NCI-H2081 (cell line): ENCODE results near the gene YKT6.

Source experiments
- DNase-seq, 2 experiments: peaks; one replicate each; lab custom pipeline; 2025; lab: John Stamatoyannopoulos, UW

Gene YKT6

DNA sequence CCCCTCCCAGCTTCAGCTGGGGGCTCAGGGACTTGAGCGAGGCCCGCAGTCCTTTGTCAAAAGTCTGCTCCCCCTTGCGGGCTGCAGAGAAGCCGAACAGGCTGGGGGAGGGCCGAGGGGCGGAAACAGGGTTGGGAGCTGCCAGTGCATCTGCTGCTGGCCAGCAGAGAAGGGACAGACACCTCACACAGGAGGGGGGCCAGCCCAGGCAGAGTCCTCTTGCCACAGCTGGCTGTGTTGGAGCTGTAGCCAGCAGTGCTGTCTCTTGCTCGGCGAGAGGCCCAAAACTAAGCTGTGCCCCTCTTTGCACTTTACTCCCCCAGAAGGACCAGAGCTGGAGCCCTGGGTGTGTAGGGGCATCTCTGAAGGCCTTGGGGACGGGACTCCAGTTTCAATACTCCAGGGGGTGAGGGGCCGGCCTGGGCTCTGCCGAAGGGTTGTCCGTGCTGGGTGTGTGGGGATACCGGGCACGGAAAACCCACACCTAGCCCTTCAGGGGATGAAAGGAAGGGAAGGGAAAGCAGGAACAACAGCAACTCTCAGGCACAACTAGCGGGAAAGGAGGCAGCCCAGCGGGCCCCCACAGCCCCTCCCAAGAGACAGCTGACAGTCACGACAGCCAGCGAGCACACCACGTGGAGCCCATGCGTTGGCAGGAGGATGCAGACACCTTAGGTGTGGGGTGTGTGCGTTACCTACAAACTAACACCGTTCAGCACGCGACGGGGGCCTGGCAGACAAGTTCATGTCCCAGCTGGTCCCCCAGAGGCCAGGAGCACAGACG, 17.8 kb downstream of the YKT6 start:
- no peak for DNase-seq

DNA sequence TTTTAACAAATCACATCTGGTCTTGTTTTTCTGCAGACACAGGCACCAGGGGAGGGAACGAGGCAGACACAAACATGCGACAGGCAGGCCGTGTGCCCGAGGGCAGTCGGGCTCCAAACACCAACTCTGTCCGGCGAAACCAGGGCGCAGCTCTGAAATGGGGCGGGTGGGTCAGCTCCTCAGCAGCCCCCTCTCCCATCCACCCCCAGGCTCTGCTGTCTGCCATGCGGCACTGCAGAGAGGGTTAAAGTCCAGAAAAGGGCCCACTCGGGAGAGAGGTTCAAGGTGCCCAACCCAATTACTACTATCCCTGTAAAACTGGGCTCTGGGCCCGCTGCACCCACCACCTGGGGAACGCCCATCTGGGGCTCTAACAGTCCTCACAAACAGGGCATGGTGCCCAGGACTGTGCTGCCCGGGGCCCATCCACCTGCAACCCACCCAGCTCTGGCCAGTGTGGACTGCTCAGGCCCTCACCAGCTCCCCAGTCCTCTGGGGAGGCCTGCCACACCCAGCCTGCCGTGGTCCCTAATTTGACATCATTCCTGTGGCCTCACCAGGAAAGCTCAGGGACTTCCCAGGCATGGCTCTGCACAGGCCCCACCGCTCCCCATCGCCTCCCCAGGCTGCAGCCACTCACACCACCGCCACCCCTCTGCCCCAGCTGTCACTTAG, 18.7 kb downstream of the YKT6 start:
- DNase-seq: no peak

GRCh38 chr7:44220046-44220357, 19.2 kb downstream of the YKT6 start:
- no peak for DNase-seq

- DNase-seq: no peak
Measured at GRCh38 chr7:44220358-44221112, 19.8 kb downstream of the YKT6 start.

- no peak for DNase-seq
Measured at GRCh38 chr7:44221231-44221791, 20.5 kb downstream of the YKT6 start.

DNA sequence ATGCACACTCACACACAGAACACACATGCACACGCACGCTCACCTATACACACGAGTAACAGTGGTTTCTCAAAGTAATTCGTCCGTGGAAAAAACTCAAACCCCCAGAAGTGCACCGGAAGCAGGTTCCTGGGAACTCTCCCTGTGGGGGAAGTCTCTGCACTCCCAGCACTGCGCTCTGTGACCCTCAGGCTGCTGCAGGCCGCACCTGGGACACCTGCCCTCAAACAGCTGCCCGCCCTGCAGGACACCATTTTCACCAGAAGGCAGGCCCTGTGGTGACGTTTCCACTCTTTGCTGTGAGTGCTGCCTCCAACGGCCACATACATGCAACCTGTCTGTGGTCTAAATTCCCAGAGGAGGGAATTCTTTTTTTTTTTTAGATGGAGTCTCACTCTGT, 21.3 kb downstream of the YKT6 start:
- no peak for DNase-seq

GRCh38 chr7:44222776-44223261, 22.0 kb downstream of the YKT6 start:
- DNase-seq: peak in 1 of 2 experiments; percentile 60

GRCh38 chr7:44223362-44224079, 22.7 kb downstream of the YKT6 start:
- peak; percentile 75 to 84 for DNase-seq

- peak; percentile 77 to 87 for DNase-seq
Measured at GRCh38 chr7:44224080-44224973, 23.5 kb downstream of the YKT6 start.

GRCh38 chr7:44224974-44225565, 24.3 kb downstream of the YKT6 start:
- no peak for DNase-seq

- DNase-seq: peak in 1 of 2 experiments; percentile 41
Measured at GRCh38 chr7:44225566-44226395, 25.0 kb downstream of the YKT6 start.

- no peak for DNase-seq
Measured at GRCh38 chr7:44226396-44226753, 25.6 kb downstream of the YKT6 start.

GRCh38 chr7:44227911-44228310, 27.1 kb downstream of the YKT6 start:
- no peak for DNase-seq

DNA sequence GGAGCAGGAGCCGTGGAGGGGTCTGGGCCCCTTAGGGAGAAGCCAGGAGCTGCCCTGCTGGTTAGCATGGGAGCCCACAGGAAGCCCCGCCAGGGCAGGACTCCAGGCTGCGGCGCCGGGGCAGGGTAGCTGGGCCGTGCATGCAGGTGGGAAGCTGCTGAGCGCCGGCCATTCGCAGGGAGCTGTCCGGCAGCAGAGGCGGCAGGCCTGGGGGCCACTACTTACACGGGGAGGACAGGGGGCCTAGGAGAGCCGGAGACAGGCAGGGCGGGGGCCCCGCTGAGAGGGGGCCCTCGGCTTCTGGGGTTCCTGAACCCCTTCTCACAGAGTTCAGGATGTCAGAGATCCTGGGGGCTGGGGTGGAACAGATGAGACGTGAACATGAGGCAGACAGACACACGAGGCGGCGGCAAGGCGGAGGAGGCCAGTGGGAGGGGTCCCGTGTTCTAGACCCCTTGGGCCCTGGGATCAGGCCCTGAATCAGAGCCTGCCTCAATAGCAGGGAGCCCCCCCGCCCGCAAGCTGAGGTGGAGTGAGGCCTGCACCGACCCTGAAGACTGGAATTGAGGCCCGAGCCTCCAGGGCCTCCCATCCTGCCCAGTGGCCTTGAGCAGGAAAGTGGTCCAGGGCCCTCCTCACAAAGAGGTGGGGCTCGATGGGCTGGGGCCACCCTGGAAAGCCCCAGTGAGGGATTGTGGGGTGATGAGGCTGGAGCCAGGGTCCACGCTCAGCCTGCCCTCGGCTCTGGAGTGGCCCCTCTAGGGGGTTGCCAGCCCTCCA, 28.0 kb downstream of the YKT6 start:
- DNase-seq: no peak

- DNase-seq: no peak
Measured at GRCh38 chr7:44229546-44230105, 28.8 kb downstream of the YKT6 start.

DNA sequence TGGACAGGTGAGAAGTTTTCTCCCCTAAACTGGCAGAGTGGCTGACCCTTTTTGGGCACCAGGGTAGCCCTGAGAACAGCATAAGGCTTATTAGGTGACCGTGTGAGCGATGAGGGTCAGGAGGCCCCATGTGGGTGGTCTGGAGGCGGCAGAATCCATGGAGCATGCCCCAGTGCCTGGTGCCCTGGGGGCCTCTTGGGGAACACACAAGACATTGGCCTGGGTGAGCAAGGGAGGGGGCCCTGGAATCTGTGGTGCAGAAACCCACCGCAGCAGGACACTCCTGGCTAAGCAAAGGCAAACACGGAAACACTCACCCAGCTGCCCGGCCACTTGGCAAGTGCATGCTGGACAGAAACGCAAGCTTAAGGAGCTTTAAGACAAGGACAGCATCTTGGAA, 29.5 kb downstream of the YKT6 start:
- no peak for DNase-seq

- DNase-seq: no peak
Measured at GRCh38 chr7:44231088-44231487, 30.3 kb downstream of the YKT6 start.

DNA sequence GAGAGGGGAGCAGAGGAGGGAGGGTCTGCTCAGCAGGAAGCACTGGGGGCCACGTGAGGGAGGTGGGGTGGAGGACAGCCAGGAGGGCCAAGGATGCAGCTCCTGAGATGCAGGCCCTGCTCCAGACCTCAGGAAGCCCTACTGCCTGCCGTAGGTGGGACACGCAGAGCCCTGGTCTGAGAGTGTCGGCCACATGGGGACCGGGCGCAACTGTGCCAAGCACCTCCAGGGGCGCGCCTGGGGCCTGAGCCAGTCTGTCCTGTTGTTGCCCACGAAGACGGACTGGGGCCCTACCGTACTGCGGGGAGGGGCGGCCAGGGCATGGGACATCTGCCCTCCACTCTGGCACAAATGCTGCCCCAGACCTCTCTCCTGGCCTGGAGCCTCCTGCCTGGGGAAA, 31.6 kb downstream of the YKT6 start:
- no peak for DNase-seq
